Natural killer cell (primary cell): Measurements from ENCODE around the gene CDK13. TPM values are rescaled to one million over a fixed set of nuclear protein-coding genes. Genes with fewer than 3 reads are reported as not detected.
"Not testable (repeated sequence)": the region's sequence is repeated elsewhere in the genome, so short reads cannot be mapped to it uniquely, and the experiment has no call there.

Source experiments
- ATAC-seq, 3 donors: fragments of 150-1000 bp in 2 of 3; fragments of 200-7000 bp in 1 of 3; cut with Tn5 transposase; 1 replicate in 1 of 3; 2 replicates in 2 of 3; pipeline ENCODE4 v1.10.0; 2021; ENCODE audit warnings: mild to moderate bottlenecking in 2 of 3, moderate library complexity in 2 of 3
- DNase-seq, 2 donors: peaks; one replicate each; pipeline versions ENCODE4 v3.0.0 to v3.0.0-alpha.2; 2013 to 2021; ENCODE audit warnings: mixed read lengths in 1 of 2
- H3K27ac ChIP-seq: one replicate; pipeline ENCODE4 v1.5.1; 2013; ENCODE audit warnings: mild to moderate bottlenecking, low read length
- H3K27me3 ChIP-seq: one replicate; pipeline ENCODE4 v1.6.1; 2013; ENCODE audit warnings: low read length; ENCODE audit not compliant: control insufficient read depth, insufficient read depth
- H3K36me3 ChIP-seq: one replicate; pipeline ENCODE4 v1.6.1; 2013; ENCODE audit warnings: low read length; ENCODE audit not compliant: control insufficient read depth, insufficient read depth
- H3K4me1 ChIP-seq: one replicate; pipeline ENCODE4 v1.6.1; 2013; ENCODE audit warnings: low read length; ENCODE audit not compliant: control insufficient read depth, insufficient read depth
- H3K4me3 ChIP-seq: one replicate; pipeline ENCODE4 v1.5.1; 2013; ENCODE audit warnings: low read length
- H3K9me3 ChIP-seq: one replicate; pipeline ENCODE4 v1.6.1; 2013; ENCODE audit warnings: low read length; ENCODE audit not compliant: control insufficient read depth, insufficient read depth
- H3K27ac Mint-ChIP-seq, 2 donors: one replicate each; pipeline ENCODE4 v1.8.0; 2022; ENCODE audit warnings: mild to moderate bottlenecking in 2 of 2, mixed read lengths in 2 of 2, moderate library complexity in 1 of 2
- H3K27me3 Mint-ChIP-seq, 2 donors: one replicate each; pipeline ENCODE4 v1.8.0; 2022; ENCODE audit warnings: low read depth in 2 of 2, mixed read lengths in 2 of 2
- H3K36me3 Mint-ChIP-seq: one replicate; pipeline ENCODE4 v1.8.0; 2022; ENCODE audit warnings: mixed read lengths
- H3K4me1 Mint-ChIP-seq, 2 donors: one replicate each; pipeline ENCODE4 v1.8.0; 2022; ENCODE audit warnings: mixed read lengths in 2 of 2
- H3K4me3 Mint-ChIP-seq: one replicate; pipeline ENCODE4 v1.8.0; 2022; ENCODE audit warnings: mild to moderate bottlenecking, moderate library complexity, mixed read lengths
- H3K9me3 Mint-ChIP-seq, 2 donors: one replicate each; pipeline ENCODE4 v1.8.0; 2022; ENCODE audit warnings: mixed read lengths in 2 of 2
- CTCF ChIP-seq: fragments of 200-600 bp; IDR thresholded peaks from one replicate; pipeline ENCODE4 v1.8.0; 2022; ENCODE audit warnings: antibody characterized with exemption
- WGBS: methylation state at CpG from one replicate; pipeline ENCODE4 v1.1.7; 2013; ENCODE audit warnings: missing lambda C conversion rate; ENCODE audit not compliant: insufficient coverage; 5-methylcytosine and 5-hydroxymethylcytosine counted together
- intact Hi-C: fragments of 100-400 bp; cut with micrococcal nuclease; formaldehyde crosslinking; loops from one replicate; pipeline ENCODE4 v1.14.2; 2022
- total RNA-seq, 4 donors: library from RNA; stranded (reverse); fragments of 120-200 nt in 1 of 4; gene quantifications; one replicate each; pipeline versions ENCODE4 v1.2.3 to v1.2.4, GENCODE V29; 2013 to 2022

CDK13 gene
- total RNA-seq, 3 donors from 2014 or later (not counting 1 experiment from before 2014, with no cell fraction given) = 149 to 179 (median 163) TPM

- WGBS = 87% methylated on average over 7 of the region's 7 CpGs
- H3K27me3 ChIP-seq, H3K27ac ChIP-seq, DNase-seq, H3K27ac Mint-ChIP-seq, H3K4me3 Mint-ChIP-seq, ATAC-seq, H3K4me3 ChIP-seq, H3K36me3 Mint-ChIP-seq, intact Hi-C loops, H3K9me3 Mint-ChIP-seq, H3K36me3 ChIP-seq, H3K4me1 ChIP-seq, H3K9me3 ChIP-seq, H3K27me3 Mint-ChIP-seq, H3K4me1 Mint-ChIP-seq: not testable (repeated sequence)
Measured at GRCh38 chr7:40118201-40118600, 168.1 kb downstream of the CDK13 start.

- intact Hi-C loops = no loop called here
- no peaks in the 10 kb centered on the region for H3K9me3 ChIP-seq
- H3K4me1 Mint-ChIP-seq = peaks cover 0 to 10% of the 10 kb centered on the region in 2 donors
- no peak for TF ChIP-seq CTCF
- H3K9me3 Mint-ChIP-seq = no peaks in the 10 kb centered on the region
- no peaks in the 10 kb centered on the region for H3K36me3 Mint-ChIP-seq
- H3K4me3 ChIP-seq = no peak overlapping the region
- DNase-seq (no peak), ATAC-seq (no peak)
- no peaks in the 10 kb centered on the region for H3K27me3 Mint-ChIP-seq
- H3K4me1 ChIP-seq = no peaks in the 10 kb centered on the region
- WGBS = 95% methylated on average over 3 of the region's 5 CpGs
- no peak overlapping the region for H3K27ac ChIP-seq
- H3K27ac Mint-ChIP-seq = no peak overlapping the region
- no peak overlapping the region for H3K4me3 Mint-ChIP-seq
- H3K36me3 ChIP-seq = no peaks in the 10 kb centered on the region
- no peaks in the 10 kb centered on the region for H3K27me3 ChIP-seq
Measured at GRCh38 chr7:40120020-40120419, 170.0 kb downstream of the CDK13 start.

GRCh38 chr7:40122100-40122939 is 172.3 kb downstream of the CDK13 start:
- intact Hi-C loops, DNase-seq, H3K27ac Mint-ChIP-seq, H3K27me3 Mint-ChIP-seq, H3K4me1 Mint-ChIP-seq, H3K4me3 ChIP-seq, ATAC-seq, H3K36me3 ChIP-seq, H3K9me3 ChIP-seq, H3K4me1 ChIP-seq, H3K4me3 Mint-ChIP-seq, H3K27me3 ChIP-seq, H3K9me3 Mint-ChIP-seq, H3K36me3 Mint-ChIP-seq, H3K27ac ChIP-seq: not testable (repeated sequence)
- 99% methylated on average over 11 of the region's 14 CpGs for WGBS

DNA sequence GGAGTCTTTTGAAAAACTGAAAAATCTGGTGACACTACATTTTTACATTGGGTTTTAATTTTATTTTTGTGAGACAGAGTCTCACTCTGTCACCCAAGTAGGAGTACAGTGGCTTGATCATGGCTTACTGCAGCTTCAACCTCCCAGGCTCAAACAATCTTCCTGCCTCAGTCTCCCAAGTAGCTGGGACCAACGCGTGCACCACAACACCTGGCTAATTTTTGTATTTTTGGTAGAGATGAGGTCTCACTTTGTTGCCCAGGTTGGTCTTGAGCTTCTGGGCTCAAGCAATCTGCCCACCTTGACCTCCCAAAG is 172.8 kb downstream of the CDK13 start:
- H3K36me3 ChIP-seq = no peaks in the 10 kb centered on the region
- no peaks in the 10 kb centered on the region for H3K36me3 Mint-ChIP-seq
- H3K4me1 Mint-ChIP-seq = peaks cover under 1 to 5% of the 10 kb centered on the region in 2 donors
- ATAC-seq (no peak), DNase-seq (no peak)
- no peak overlapping the region for H3K27ac Mint-ChIP-seq
- TF ChIP-seq CTCF = no peak
- no peaks in the 10 kb centered on the region for H3K27me3 Mint-ChIP-seq
- no peaks in the 10 kb centered on the region for H3K9me3 Mint-ChIP-seq
- intact Hi-C loops = no loop called here
- H3K4me3 Mint-ChIP-seq = no peak overlapping the region
- H3K4me3 ChIP-seq = no peak overlapping the region
- WGBS = 100% methylated on average over 2 of the region's 2 CpGs
- H3K27ac ChIP-seq = no peak overlapping the region
- H3K9me3 ChIP-seq = no peaks in the 10 kb centered on the region
- H3K4me1 ChIP-seq = peaks cover 2% of the 10 kb centered on the region
- H3K27me3 ChIP-seq = no peaks in the 10 kb centered on the region
